SU-DHL-6 (cell line): ENCODE results near the gene UPK3A.

ENCODE experiments used
- H2AFZ ChIP-seq: fragments of 200-600 bp; sonication (generic); 2 replicates; pipeline ENCODE4 v1.6.1; 2014; ENCODE audit warnings: low read depth, mild to moderate bottlenecking, moderate library complexity, mixed read lengths, antibody characterized with exemption, low read length; ENCODE audit not compliant: severe bottlenecking
- H3F3A ChIP-seq: fragments of 200-600 bp; shearing (Covaris generic); 2 replicates; pipeline ENCODE4 v1.6.0; 2016; ENCODE audit warnings: antibody characterized with exemption, mild to moderate bottlenecking; ENCODE audit not compliant: insufficient read depth
- H3K27ac ChIP-seq: fragments of 200-600 bp; sonication (generic); 2 replicates; pipeline ENCODE4 v1.5.1; 2016; ENCODE audit warnings: low read depth, mild to moderate bottlenecking, low read length, moderate library complexity, mixed read lengths
- H3K27me3 ChIP-seq: fragments of 200-600 bp; sonication (generic), shearing (Covaris generic); 2 replicates; pipeline ENCODE4 v1.6.0; 2014; ENCODE audit warnings: mild to moderate bottlenecking, low read length
- H3K36me3 ChIP-seq: fragments of 200-600 bp; sonication (generic); 2 replicates; pipeline ENCODE4 v1.6.1; 2014; ENCODE audit warnings: mild to moderate bottlenecking, low read length, mixed read lengths
- H3K4me2 ChIP-seq: fragments of 300-600, 200-600 bp; shearing (Covaris generic), sonication (generic); 2 replicates; pipeline ENCODE4 v1.6.0; 2014; ENCODE audit warnings: low read length, low read depth, mild to moderate bottlenecking; ENCODE audit not compliant: poor library complexity, severe bottlenecking
- H3K4me3 ChIP-seq: fragments of 200-600 bp; sonication (generic); 2 replicates; pipeline ENCODE4 v1.5.1; 2014; ENCODE audit warnings: antibody characterized with exemption, low read length, mild to moderate bottlenecking, mixed read lengths; ENCODE audit not compliant: insufficient read depth, poor library complexity, severe bottlenecking
- H3K79me2 ChIP-seq: fragments of 200-600 bp; sonication (generic); 2 replicates; pipeline ENCODE4 v1.6.1; 2014; ENCODE audit warnings: mild to moderate bottlenecking, low read length, moderate library complexity; ENCODE audit not compliant: insufficient read depth
- H3K9ac ChIP-seq: fragments of 200-600 bp; sonication (generic); 2 replicates; pipeline ENCODE4 v1.7.0; 2014; ENCODE audit warnings: mild to moderate bottlenecking, low read length
- H3K9me2 ChIP-seq: fragments of 200-600 bp; sonication (generic); replicated peaks from 2 replicates; pipeline ENCODE4 v1.6.1; 2014; ENCODE audit warnings: low read length; ENCODE audit not compliant: insufficient read depth
- H3K9me3 ChIP-seq: fragments of 200-600 bp; sonication (generic); 2 replicates; pipeline ENCODE4 v1.6.1; 2014; ENCODE audit warnings: low read length, mixed read lengths; ENCODE audit not compliant: insufficient read depth
- H4K20me1 ChIP-seq: fragments of 200-600 bp; sonication (generic); 2 replicates; pipeline ENCODE4 v1.6.1; 2014; ENCODE audit warnings: low read depth, mild to moderate bottlenecking, antibody characterized with exemption, low read length, moderate library complexity, mixed read lengths
- CTCF ChIP-seq: fragments of 200-600 bp; sonication (generic); IDR thresholded peaks from one replicate; pipeline ENCODE4 v1.5.1; 2017; ENCODE audit warnings: antibody characterized with exemption, mild to moderate bottlenecking, low read length, moderate library complexity; ENCODE audit not compliant: insufficient read depth, poor library complexity, severe bottlenecking
- EZH2phosphoT487 ChIP-seq: fragments of 200-600 bp; sonication (generic), shearing (Covaris generic); conservative IDR thresholded peaks from 2 replicates; pipeline ENCODE4 v1.6.1; 2018; ENCODE audit warnings: mild to moderate bottlenecking, antibody characterized with exemption, low read length, moderate library complexity, mixed read lengths

The UPK3A gene

GRCh38 chr22:45304971-45305370 lies 20.2 kb downstream of the UPK3A start:
- Histone ChIP-seq H3K9ac (no peak overlapping the region), H3K27me3 (no peaks in the 10 kb centered on the region), H4K20me1 (no peaks in the 10 kb centered on the region), H3K4me2 (no peak overlapping the region), H3K79me2 (no peaks in the 10 kb centered on the region), H3K4me3 (no peak overlapping the region), H3K27ac (no peak overlapping the region), H2AFZ (no peak overlapping the region), H3K9me3 (no peaks in the 10 kb centered on the region), H3K9me2 (no peaks in the 10 kb centered on the region), H3K36me3 (no peaks in the 10 kb centered on the region), H3F3A (no peaks in the 10 kb centered on the region)
- no peak for TF ChIP-seq EZH2phosphoT487
- TF ChIP-seq CTCF = no peak

- Histone ChIP-seq H3F3A (no peaks in the 10 kb centered on the region), H3K27me3 (no peaks in the 10 kb centered on the region), H3K4me2 (no peak overlapping the region), H3K4me3 (no peak overlapping the region), H3K9me2 (no peaks in the 10 kb centered on the region), H4K20me1 (no peaks in the 10 kb centered on the region), H2AFZ (no peak overlapping the region), H3K27ac (no peak overlapping the region), H3K9ac (no peak overlapping the region), H3K9me3 (no peaks in the 10 kb centered on the region), H3K36me3 (no peaks in the 10 kb centered on the region), H3K79me2 (peaks cover 3% of the 10 kb centered on the region; the same call in 1 of the 2 replicates)
- TF ChIP-seq EZH2phosphoT487 (no peak), CTCF (no peak)
Observed at GRCh38 chr22:45305456-45306075, 20.8 kb downstream of the UPK3A start.

GRCh38 chr22:45306139-45306538 lies 21.4 kb downstream of the UPK3A start:
- H3K4me3 ChIP-seq = no peak overlapping the region
- H3F3A ChIP-seq = no peaks in the 10 kb centered on the region
- peaks cover 6% of the 10 kb centered on the region; the same call in 1 of the 2 replicates for H3K79me2 ChIP-seq
- H3K9me2 ChIP-seq = no peaks in the 10 kb centered on the region
- no peaks in the 10 kb centered on the region for H3K27me3 ChIP-seq
- H3K27ac ChIP-seq = no peak overlapping the region
- H2AFZ ChIP-seq = no peak overlapping the region
- H4K20me1 ChIP-seq = no peaks in the 10 kb centered on the region
- H3K9ac ChIP-seq = no peak overlapping the region
- H3K36me3 ChIP-seq = no peaks in the 10 kb centered on the region
- H3K4me2 ChIP-seq = no peak overlapping the region
- H3K9me3 ChIP-seq = no peaks in the 10 kb centered on the region
- TF ChIP-seq CTCF (no peak), EZH2phosphoT487 (no peak)
